GM12891 (cell line): ENCODE measurements around the gene SRP68.

Source experiments
- POLR2A ChIP-seq: IDR thresholded peaks from 2 replicates; pipeline ENCODE4 v1.6.1; 2011; ENCODE audit warnings: low read depth, low read length, control low read depth
- POLR2AphosphoS5 ChIP-seq: IDR thresholded peaks from 2 replicates; pipeline ENCODE4 v1.6.1; 2011; ENCODE audit warnings: low read depth, low read length, control low read depth
- TAF1 ChIP-seq: IDR thresholded peaks from 2 replicates; pipeline ENCODE4 v1.6.1; 2011; ENCODE audit warnings: low read depth, low read length, control low read depth

DNA sequence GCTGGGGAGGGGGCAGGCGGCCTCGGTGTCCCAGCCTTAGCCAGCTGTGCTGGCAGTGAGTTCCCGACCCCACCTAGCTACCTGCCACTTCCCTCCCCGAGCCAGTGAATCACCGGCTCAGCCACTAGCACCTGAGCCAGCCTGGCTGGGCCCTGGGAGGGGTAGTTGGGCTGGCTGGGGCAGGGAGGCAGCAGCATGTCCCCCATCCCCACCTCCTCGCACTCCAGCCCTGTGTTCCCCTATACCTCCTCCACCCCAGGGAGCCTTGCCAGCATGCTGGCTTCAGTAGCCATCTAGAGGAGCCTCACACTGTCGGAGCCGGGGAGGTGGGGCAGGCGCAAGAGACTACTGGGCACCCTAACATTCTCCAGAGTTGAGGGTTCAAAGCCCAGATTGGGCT is 48.0 kb downstream of the SRP68 start:
- TF ChIP-seq POLR2A, result no peak
- no peak for TF ChIP-seq POLR2AphosphoS5
- TF ChIP-seq TAF1, result no peak
